H9 (cell line): Measurements from ENCODE around the gene DYRK1A. TPM values are rescaled to one million over a fixed set of nuclear protein-coding genes. Genes with fewer than 3 reads are reported as not detected.

ENCODE experiments used
- DNase-seq: peaks from one replicate; pipeline ENCODE4 v3.0.0-alpha.2; 2017
- H2AFZ ChIP-seq: one replicate; pipeline ENCODE4 v1.6.1; 2013; ENCODE audit warnings: mild to moderate bottlenecking, low read length, control low read depth, moderate library complexity
- H2AK5ac ChIP-seq: 2 replicates; pipeline ENCODE4 v1.6.1; 2013; ENCODE audit warnings: low read length, control low read depth, mixed read lengths; ENCODE audit not compliant: insufficient read length
- H2BK120ac ChIP-seq: one replicate; pipeline ENCODE4 v1.6.1; 2013; ENCODE audit warnings: low read depth, mild to moderate bottlenecking, low read length, control low read depth, inconsistent platforms; ENCODE audit not compliant: poor library complexity, severe bottlenecking
- H2BK12ac ChIP-seq: 2 replicates; pipeline ENCODE4 v1.6.1; 2013; ENCODE audit warnings: low read length, control low read depth, mixed read lengths, low read depth; ENCODE audit not compliant: insufficient read length
- H2BK15ac ChIP-seq: 2 replicates; pipeline ENCODE4 v1.6.1; 2013; ENCODE audit warnings: low read depth, low read length, control low read depth
- H2BK20ac ChIP-seq: one replicate; pipeline ENCODE4 v1.6.1; 2013; ENCODE audit warnings: low read depth, mild to moderate bottlenecking, low read length, control low read depth, inconsistent platforms; ENCODE audit not compliant: poor library complexity, severe bottlenecking
- H2BK5ac ChIP-seq: 2 replicates; pipeline ENCODE4 v1.6.1; 2013; ENCODE audit warnings: low read length, control low read depth, mixed read lengths; ENCODE audit not compliant: insufficient read length
- H3K14ac ChIP-seq: 2 replicates; pipeline ENCODE4 v1.6.1; 2013; ENCODE audit warnings: low read length, control low read depth; ENCODE audit not compliant: insufficient read depth
- H3K18ac ChIP-seq: 2 replicates; pipeline ENCODE4 v1.6.1; 2013; ENCODE audit warnings: low read depth, mild to moderate bottlenecking, mixed read lengths, low read length, control low read depth; ENCODE audit not compliant: insufficient read length
- H3K23ac ChIP-seq: 2 replicates; pipeline ENCODE4 v1.6.1; 2013; ENCODE audit warnings: low read length, control low read depth, mixed read lengths, low read depth; ENCODE audit not compliant: insufficient read length
- H3K23me2 ChIP-seq: 2 replicates; pipeline ENCODE4 v1.6.1; 2013; ENCODE audit warnings: low read depth, mild to moderate bottlenecking, mixed read lengths, low read length, control low read depth; ENCODE audit not compliant: insufficient read length, poor library complexity, severe bottlenecking
- H3K27ac ChIP-seq: 2 replicates; pipeline ENCODE4 v1.5.1; 2013; ENCODE audit warnings: low read length, control low read depth, mixed read lengths, low read depth; ENCODE audit not compliant: insufficient read length
- H3K27me3 ChIP-seq: 2 replicates; pipeline ENCODE4 v1.6.1; 2013; ENCODE audit warnings: low read length, control low read depth, inconsistent platforms; ENCODE audit not compliant: insufficient read depth
- H3K4ac ChIP-seq: 2 replicates; pipeline ENCODE4 v1.6.1; 2013; ENCODE audit warnings: low read depth, mild to moderate bottlenecking, control low read depth, inconsistent platforms, low read length, moderate library complexity
- H3K4me1 ChIP-seq: 2 replicates; pipeline ENCODE4 v1.6.1; 2013; ENCODE audit warnings: low read length, control low read depth, inconsistent platforms; ENCODE audit not compliant: insufficient read depth
- H3K4me2 ChIP-seq: 2 replicates; pipeline ENCODE4 v1.6.1; 2013; ENCODE audit warnings: low read length, control low read depth, mixed read lengths; ENCODE audit not compliant: insufficient read length, insufficient read depth
- H3K56ac ChIP-seq: 2 replicates; pipeline ENCODE4 v1.6.1; 2013; ENCODE audit warnings: low read depth, mild to moderate bottlenecking, mixed read lengths, low read length, control low read depth; ENCODE audit not compliant: insufficient read length
- H3K79me1 ChIP-seq: 2 replicates; pipeline ENCODE4 v1.6.1; 2013; ENCODE audit warnings: low read depth, mild to moderate bottlenecking, moderate library complexity, low read length, control low read depth, inconsistent platforms; ENCODE audit not compliant: insufficient read depth, poor library complexity, severe bottlenecking
- H3K79me2 ChIP-seq: 2 replicates; pipeline ENCODE4 v1.6.1; 2013; ENCODE audit warnings: low read length, control low read depth, inconsistent platforms; ENCODE audit not compliant: insufficient read depth
- H3K9ac ChIP-seq: 2 replicates; pipeline ENCODE4 v1.6.1; 2013; ENCODE audit warnings: low read length, control low read depth, mixed read lengths; ENCODE audit not compliant: insufficient read length; ENCODE audit errors: extremely low read depth
- H3K9me3 ChIP-seq: one replicate; pipeline ENCODE4 v1.6.1; 2013; ENCODE audit warnings: low read depth, low read length, inconsistent platforms; ENCODE audit not compliant: control insufficient read depth
- H3T11ph ChIP-seq: one replicate; pipeline ENCODE4 v1.6.1; 2013; ENCODE audit warnings: mild to moderate bottlenecking, low read length, control low read depth, inconsistent platforms
- H4K20me1 ChIP-seq: one replicate; pipeline ENCODE4 v1.6.1; 2013; ENCODE audit not compliant: control insufficient read depth, insufficient read length, insufficient read depth
- H4K5ac ChIP-seq: 2 replicates; pipeline ENCODE4 v1.6.1; 2013; ENCODE audit warnings: low read depth, mild to moderate bottlenecking, mixed read lengths, low read length, control low read depth; ENCODE audit not compliant: insufficient read length
- H4K8ac ChIP-seq: replicated peaks from 2 replicates; pipeline ENCODE4 v1.6.1; 2013; ENCODE audit warnings: low read length, control low read depth, mixed read lengths, low read depth; ENCODE audit not compliant: insufficient read length
- H4K91ac ChIP-seq: 2 replicates; pipeline ENCODE4 v1.6.1; 2013; ENCODE audit warnings: low read depth, mild to moderate bottlenecking, moderate library complexity, mixed read lengths, low read length, control low read depth; ENCODE audit not compliant: insufficient read length
- H3K27ac Mint-ChIP-seq, 3 experiments: 2 replicates in 2 of 3; 3 replicates in 1 of 3; pipeline ENCODE4 v1.8.0; 2020 to 2021; ENCODE audit warnings: mixed read lengths in 3 of 3, mild to moderate bottlenecking in 1 of 3, moderate library complexity in 1 of 3
- H3K27me3 Mint-ChIP-seq: 2 replicates; pipeline ENCODE4 v1.8.0; 2021; ENCODE audit warnings: low read depth, mild to moderate bottlenecking, moderate library complexity, mixed read lengths
- H3K36me3 Mint-ChIP-seq, 3 experiments: 2 replicates in 2 of 3; 3 replicates in 1 of 3; pipeline ENCODE4 v1.8.0; 2020 to 2021; ENCODE audit warnings: low read depth in 3 of 3, mixed read lengths in 3 of 3; ENCODE audit not compliant: insufficient read depth in 1 of 3
- H3K4me1 Mint-ChIP-seq, 2 experiments: 2 replicates each; pipeline ENCODE4 v1.8.0; 2020; ENCODE audit warnings: mixed read lengths in 2 of 2
- H3K4me3 Mint-ChIP-seq, 2 experiments: 2 replicates in 1 of 2; 3 replicates in 1 of 2; pipeline ENCODE4 v1.8.0; 2020 to 2021; ENCODE audit warnings: mild to moderate bottlenecking in 2 of 2, mixed read lengths in 2 of 2, moderate library complexity in 1 of 2
- H3K9me3 Mint-ChIP-seq, 2 experiments: 2 replicates in 1 of 2; 3 replicates in 1 of 2; pipeline ENCODE4 v1.8.0; 2020; ENCODE audit warnings: mild to moderate bottlenecking in 2 of 2, mixed read lengths in 2 of 2, moderate library complexity in 1 of 2
- WGBS: extraction: QIAGEN DNeasy Blood & Tissue Kit; methylation state at CpG from one replicate; pipeline ENCODE4 v1.1.7; 2013; ENCODE audit warnings: missing lambda C conversion rate, low lambda C conversion rate, mixed read lengths; ENCODE audit not compliant: insufficient read length; ENCODE audit errors: extremely low coverage; 5-methylcytosine and 5-hydroxymethylcytosine counted together
- total RNA-seq: library from RNA; stranded (reverse); gene quantifications from 2 replicates; pipeline ENCODE4 v1.2.1, GENCODE V29; 2021
- TF ChIP-seq, protein P1 (sequence below): fragments of 200-600 bp; sonication (generic); conservative IDR thresholded peaks from 3 replicates; pipeline ENCODE4 v1.8.0; 2021; ENCODE audit warnings: antibody characterized with exemption, mild to moderate bottlenecking

Gene DYRK1A
- total RNA-seq, 1 experiment from 2014 or later, result 73.6 TPM

DNA sequence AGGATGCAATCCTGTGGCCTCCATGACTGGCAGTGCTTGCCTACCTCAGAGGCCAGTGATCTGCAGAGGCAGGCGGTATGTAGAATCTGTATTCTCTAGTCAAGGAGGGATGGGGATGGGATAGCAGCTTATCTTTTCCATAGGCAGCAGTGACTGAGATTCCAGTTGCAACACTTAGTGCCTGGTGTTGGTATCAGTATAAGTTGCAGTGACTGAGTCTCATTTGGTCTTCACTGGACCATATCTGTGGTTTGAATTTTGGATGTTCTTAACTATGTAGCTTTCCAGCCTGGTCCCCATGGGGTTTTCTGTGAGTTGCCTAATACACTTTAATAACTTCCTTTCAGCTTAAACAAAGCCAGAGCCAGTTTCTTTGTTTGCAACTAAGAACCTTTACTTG lies 16.5 kb downstream of the DYRK1A start:
- Mint-ChIP-seq H3K27me3 (no peaks in the 10 kb centered on the region), H3K9me3 (no peaks in the 10 kb centered on the region), H3K36me3 (no peaks in the 10 kb centered on the region), H3K4me1 (peaks cover 78 to 85% of the 10 kb centered on the region in 2 experiments), H3K27ac (peak overlapping the region; percentile 9 to 64 (median 58); a peak in 4 of 7 replicates), H3K4me3 (no peak overlapping the region)
- no peak overlapping the region for H2AFZ ChIP-seq
- H3K27ac ChIP-seq, result no peak overlapping the region
- no peak overlapping the region for H2BK5ac ChIP-seq
- no peak overlapping the region for H2BK15ac ChIP-seq
- no peak overlapping the region for H3T11ph ChIP-seq
- H4K91ac ChIP-seq, result no peak overlapping the region
- no peak overlapping the region for H4K5ac ChIP-seq
- H3K9me3 ChIP-seq, result no peaks in the 10 kb centered on the region
- no peak overlapping the region for H3K9ac ChIP-seq
- H3K23me2 ChIP-seq, result no peaks in the 10 kb centered on the region
- TF ChIP-seq, protein P1, sequence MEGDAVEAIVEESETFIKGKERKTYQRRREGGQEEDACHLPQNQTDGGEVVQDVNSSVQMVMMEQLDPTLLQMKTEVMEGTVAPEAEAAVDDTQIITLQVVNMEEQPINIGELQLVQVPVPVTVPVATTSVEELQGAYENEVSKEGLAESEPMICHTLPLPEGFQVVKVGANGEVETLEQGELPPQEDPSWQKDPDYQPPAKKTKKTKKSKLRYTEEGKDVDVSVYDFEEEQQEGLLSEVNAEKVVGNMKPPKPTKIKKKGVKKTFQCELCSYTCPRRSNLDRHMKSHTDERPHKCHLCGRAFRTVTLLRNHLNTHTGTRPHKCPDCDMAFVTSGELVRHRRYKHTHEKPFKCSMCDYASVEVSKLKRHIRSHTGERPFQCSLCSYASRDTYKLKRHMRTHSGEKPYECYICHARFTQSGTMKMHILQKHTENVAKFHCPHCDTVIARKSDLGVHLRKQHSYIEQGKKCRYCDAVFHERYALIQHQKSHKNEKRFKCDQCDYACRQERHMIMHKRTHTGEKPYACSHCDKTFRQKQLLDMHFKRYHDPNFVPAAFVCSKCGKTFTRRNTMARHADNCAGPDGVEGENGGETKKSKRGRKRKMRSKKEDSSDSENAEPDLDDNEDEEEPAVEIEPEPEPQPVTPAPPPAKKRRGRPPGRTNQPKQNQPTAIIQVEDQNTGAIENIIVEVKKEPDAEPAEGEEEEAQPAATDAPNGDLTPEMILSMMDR, result no peak
- peaks cover 81% of the 10 kb centered on the region for H3K79me2 ChIP-seq
- H3K4me2 ChIP-seq, result no peak overlapping the region
- H2BK12ac ChIP-seq, result no peak overlapping the region
- no peak overlapping the region for H3K14ac ChIP-seq
- no peak overlapping the region for H2BK120ac ChIP-seq
- peaks cover 11% of the 10 kb centered on the region for H3K4me1 ChIP-seq
- H4K8ac ChIP-seq, result no peak overlapping the region
- WGBS, result no CpG with 5 or more reads among the region's 1 CpG
- no peak overlapping the region for H2AK5ac ChIP-seq
- no peaks in the 10 kb centered on the region for H3K27me3 ChIP-seq
- no peak overlapping the region for H3K18ac ChIP-seq
- H4K20me1 ChIP-seq, result no peaks in the 10 kb centered on the region
- no peak overlapping the region for H2BK20ac ChIP-seq
- no peak for DNase-seq
- H3K23ac ChIP-seq, result no peak overlapping the region
- H3K4ac ChIP-seq, result no peak overlapping the region
- H3K79me1 ChIP-seq, result no peaks in the 10 kb centered on the region
- H3K56ac ChIP-seq, result no peak overlapping the region
